Lung (tissue), 12 donors: ENCODE measurements around the gene CRTAC1. TPM values are rescaled to one million over a fixed set of nuclear protein-coding genes. Genes with fewer than 3 reads are reported as not detected.

Source experiments
- ATAC-seq: fragments of 200-7000 bp; cut with Tn5 transposase; one replicate; pipeline ENCODE4 v1.9.1; 2020; ENCODE audit warnings: moderate number of reproducible peaks; ENCODE audit not compliant: insufficient read depth, low FRiP score
- DNase-seq, 3 donors: peaks; one replicate each; pipeline ENCODE4 v3.0.0-alpha.2; 2013 to 2017
- H3K27ac ChIP-seq, 2 donors: one replicate each; pipeline ENCODE4 v1.5.1; 2013; ENCODE audit warnings: mild to moderate bottlenecking in 2 of 2, moderate library complexity in 2 of 2, control low read depth in 1 of 2, inconsistent platforms in 1 of 2, low read depth in 1 of 2, low read length in 1 of 2
- H3K27me3 ChIP-seq, 3 donors: one replicate each; pipeline ENCODE4 v1.5.1; 2013; ENCODE audit warnings: low read length in 2 of 3; ENCODE audit not compliant: control insufficient read depth in 3 of 3, insufficient read depth in 3 of 3
- H3K36me3 ChIP-seq, 4 donors: one replicate each; pipeline ENCODE4 v1.5.1; 2013; ENCODE audit warnings: low read length in 4 of 4, mild to moderate bottlenecking in 1 of 4, moderate library complexity in 1 of 4; ENCODE audit not compliant: control insufficient read depth in 4 of 4, insufficient read depth in 4 of 4
- H3K4me1 ChIP-seq, 5 donors: one replicate each; pipeline ENCODE4 v1.5.1; 2013; ENCODE audit warnings: low read length in 5 of 5, mild to moderate bottlenecking in 2 of 5, moderate library complexity in 1 of 5; ENCODE audit not compliant: control insufficient read depth in 5 of 5, insufficient read depth in 5 of 5
- H3K4me3 ChIP-seq: one replicate; pipeline ENCODE4 v1.5.1; 2013; ENCODE audit warnings: mild to moderate bottlenecking, control low read depth, moderate library complexity
- H3K9ac ChIP-seq, 2 donors: one replicate each; pipeline ENCODE4 v1.5.1; 2013; ENCODE audit warnings: low read length in 2 of 2, control low read depth in 1 of 2; ENCODE audit not compliant: insufficient read depth in 1 of 2
- H3K9me3 ChIP-seq, 4 donors: one replicate each; pipeline ENCODE4 v1.5.1; 2013; ENCODE audit warnings: low read length in 3 of 4, mild to moderate bottlenecking in 1 of 4, moderate library complexity in 1 of 4; ENCODE audit not compliant: control insufficient read depth in 4 of 4, insufficient read depth in 3 of 4
- CTCF ChIP-seq: IDR thresholded peaks from 2 replicates; pipeline ENCODE4 v1.5.1; 2012; ENCODE audit warnings: mild to moderate bottlenecking; ENCODE audit errors: control extremely low read depth, extremely low read depth
- WGBS, 2 donors: extraction: QIAGEN DNeasy Blood & Tissue Kit; methylation state at CpG; one replicate each; pipeline ENCODE4 v1.1.7; 2013; 5-methylcytosine and 5-hydroxymethylcytosine counted together
- polyA plus RNA-seq, 2 donors: library from polyadenylated mRNA; stranded (reverse); fragments of 200-250 nt; gene quantifications; one replicate each; pipeline ENCODE4 v1.2.1, GENCODE V29; 2013
- total RNA-seq, 2 donors: library from RNA; depleted of rRNA in 1 of 2; stranded (reverse); fragments of >200 nt in 1 of 2; gene quantifications; one replicate each; pipeline ENCODE4 v1.2.1, GENCODE V29; 2014 to 2021
- donor health status: control.
- donor health status: control.
- donor health status: Bipolar disorder and iron deficiency.
- donor health status: healthy.
- donor health status: DM: yes; HTN: yes; CAD: no.

The CRTAC1 gene
- total and polyA plus RNA-seq, 4 donors = 45.8 to 82.4 (median 54.3) TPM

- WGBS, 2 donors = 67% methylated on average over 6 of the region's 6 CpGs
- no peak for DNase-seq
- no peaks in the 10 kb centered on the region for H3K36me3 ChIP-seq
- no peak overlapping the region for H3K4me3 ChIP-seq
- H3K27ac ChIP-seq = no peak overlapping the region
- no peak for ATAC-seq
- peaks cover 0 to 22% (median 6%) of the 10 kb centered on the region in 3 donors for H3K27me3 ChIP-seq
- no peaks in the 10 kb centered on the region for H3K4me1 ChIP-seq
- TF ChIP-seq CTCF = no peak
- H3K9me3 ChIP-seq = peaks cover 0 to 2% (median 0%) of the 10 kb centered on the region in 4 donors
- no peak overlapping the region for H3K9ac ChIP-seq
These were observed 101.5 kb downstream of the CRTAC1 start for GRCh38 chr10:97928897-97929296.

GRCh38 chr10:97927622-97928021 is 102.8 kb downstream of the CRTAC1 start:
- no peak overlapping the region for H3K27ac ChIP-seq
- ATAC-seq (no peak), DNase-seq (no peak)
- H3K9me3 ChIP-seq = no peaks in the 10 kb centered on the region
- no peak overlapping the region for H3K4me3 ChIP-seq
- TF ChIP-seq CTCF = no peak
- WGBS, 2 donors = 38 to 43% methylated on average over 9 to 10 of the region's 10 CpGs
- no peaks in the 10 kb centered on the region for H3K4me1 ChIP-seq
- no peak overlapping the region for H3K9ac ChIP-seq
- H3K27me3 ChIP-seq = peaks cover 0 to 27% (median 6%) of the 10 kb centered on the region in 3 donors
- H3K36me3 ChIP-seq = no peaks in the 10 kb centered on the region

GRCh38 chr10:97926055-97926454 is 104.4 kb downstream of the CRTAC1 start:
- no peak overlapping the region for H3K9ac ChIP-seq
- H3K4me3 ChIP-seq = no peak overlapping the region
- H3K4me1 ChIP-seq = no peaks in the 10 kb centered on the region
- DNase-seq (no peak), ATAC-seq (no peak)
- WGBS, 2 donors = 91 to 92% methylated on average over 13 of the region's 13 CpGs
- H3K27ac ChIP-seq = no peak overlapping the region
- H3K9me3 ChIP-seq = no peaks in the 10 kb centered on the region
- no peaks in the 10 kb centered on the region for H3K36me3 ChIP-seq
- no peak for TF ChIP-seq CTCF
- H3K27me3 ChIP-seq = peaks cover 0 to 27% (median 8%) of the 10 kb centered on the region in 3 donors

GRCh38 chr10:97925308-97925938 is 105.0 kb downstream of the CRTAC1 start:
- peaks cover 0 to 29% (median 8%) of the 10 kb centered on the region in 3 donors for H3K27me3 ChIP-seq
- no peak for TF ChIP-seq CTCF
- no peaks in the 10 kb centered on the region for H3K4me1 ChIP-seq
- H3K4me3 ChIP-seq = no peak overlapping the region
- H3K9me3 ChIP-seq = no peaks in the 10 kb centered on the region
- no peak overlapping the region for H3K9ac ChIP-seq
- H3K27ac ChIP-seq = no peak overlapping the region
- no peak for DNase-seq
- WGBS, 2 donors = 84 to 89% methylated on average over 11 of the region's 11 CpGs
- no peaks in the 10 kb centered on the region for H3K36me3 ChIP-seq
- no peak for ATAC-seq
